ENCODE data around the gene FBXO7.

FBXO7 gene

GRCh38 chr22:32533265-32534111 lies 58.9 kb downstream of the FBXO7 start:
- no peak for DNase-seq

GRCh38 chr22:32534252-32535235 lies 59.9 kb downstream of the FBXO7 start:
- DNase-seq = no peak

- DNase-seq = no peak
These were observed 61.0 kb downstream of the FBXO7 start for GRCh38 chr22:32535531-32536190.

- DNase-seq = no peak
These were observed 61.7 kb downstream of the FBXO7 start for GRCh38 chr22:32536352-32536751.

GRCh38 chr22:32538521-32538920 lies 63.9 kb downstream of the FBXO7 start:
- DNase-seq = no peak

GRCh38 chr22:32539631-32540421 lies 65.2 kb downstream of the FBXO7 start:
- no peak for DNase-seq

GRCh38 chr22:32541481-32541880 lies 66.9 kb downstream of the FBXO7 start:
- no peak for DNase-seq

GRCh38 chr22:32542066-32542676 lies 67.6 kb downstream of the FBXO7 start:
- no peak for DNase-seq

GRCh38 chr22:32542677-32543357 lies 68.2 kb downstream of the FBXO7 start:
- no peak for DNase-seq

GRCh38 chr22:32544953-32545558 lies 70.4 kb downstream of the FBXO7 start:
- no peak for DNase-seq

GRCh38 chr22:32545801-32546200 lies 71.2 kb downstream of the FBXO7 start:
- no peak for DNase-seq

GRCh38 chr22:32546496-32546895 lies 71.9 kb downstream of the FBXO7 start:
- DNase-seq = no peak

- DNase-seq = no peak
These were observed 72.3 kb downstream of the FBXO7 start for GRCh38 chr22:32546935-32547334.

GRCh38 chr22:32548039-32548438 lies 73.4 kb downstream of the FBXO7 start:
- DNase-seq = no peak
